Type B pancreatic cell (in vitro differentiated cells): ENCODE results near the gene ULK1. TPM values are rescaled to one million over a fixed set of nuclear protein-coding genes. Genes with fewer than 3 reads are reported as not detected.
A peak's percentile ranks its signal among the peaks of the same experiment; 100 is the strongest.

ENCODE experiments used
- DNase-seq: peaks from one replicate; pipeline ENCODE4 v3.0.0; 2021; ENCODE audit warnings: mixed read lengths; ENCODE audit not compliant: unreplicated experiment; ENCODE audit errors: extremely low spot score
- H3K27ac Mint-ChIP-seq: 2 replicates; pipeline ENCODE4 v1.8.0; 2021; ENCODE audit warnings: mild to moderate bottlenecking, mixed read lengths
- H3K27me3 Mint-ChIP-seq: 2 replicates; pipeline ENCODE4 v1.8.0; 2021; ENCODE audit warnings: mixed read lengths
- H3K36me3 Mint-ChIP-seq: 2 replicates; pipeline ENCODE4 v1.8.0; 2021; ENCODE audit warnings: mixed read lengths
- H3K4me1 Mint-ChIP-seq: one replicate; pipeline ENCODE4 v1.8.0; 2021; ENCODE audit warnings: mixed read lengths; ENCODE audit not compliant: unreplicated experiment
- H3K4me3 Mint-ChIP-seq: 2 replicates; pipeline ENCODE4 v1.8.0; 2021; ENCODE audit warnings: mild to moderate bottlenecking, mixed read lengths
- H3K9me3 Mint-ChIP-seq: 2 replicates; pipeline ENCODE4 v1.8.0; 2021; ENCODE audit warnings: mixed read lengths
- CTCF ChIP-seq: fragments of 200-600 bp; sonication (generic); conservative IDR thresholded peaks from 2 replicates; pipeline ENCODE4 v1.5.0; 2021; ENCODE audit warnings: antibody characterized with exemption, mild to moderate bottlenecking
- total RNA-seq: library from RNA; stranded (reverse); gene quantifications from 2 replicates; pipeline ENCODE4 v1.2.1, GENCODE V29; 2021; ENCODE audit warnings: low replicate concordance

Gene ULK1
- total RNA-seq, 1 donor from 2014 or later = 80.0 TPM

GRCh38 chr12:131922772-131923171 lies 28.4 kb downstream of the ULK1 start:
- H3K27ac Mint-ChIP-seq = peak overlapping the region; percentile 78
- no peaks in the 10 kb centered on the region for H3K9me3 Mint-ChIP-seq
- DNase-seq = no peak
- H3K27me3 Mint-ChIP-seq = no peaks in the 10 kb centered on the region
- TF ChIP-seq CTCF = no peak
- peaks cover 5% of the 10 kb centered on the region for H3K36me3 Mint-ChIP-seq
- no peak overlapping the region for H3K4me3 Mint-ChIP-seq
- no peaks in the 10 kb centered on the region for H3K4me1 Mint-ChIP-seq

- Mint-ChIP-seq H3K36me3 (peaks cover 5% of the 10 kb centered on the region), H3K9me3 (no peaks in the 10 kb centered on the region), H3K4me3 (no peak overlapping the region), H3K27ac (no peak overlapping the region), H3K4me1 (no peaks in the 10 kb centered on the region), H3K27me3 (no peaks in the 10 kb centered on the region)
- no peak for DNase-seq
- no peak for TF ChIP-seq CTCF
These were observed 28.8 kb downstream of the ULK1 start for GRCh38 chr12:131923260-131923659.

- H3K27ac Mint-ChIP-seq = peak overlapping the region; percentile 80
- TF ChIP-seq CTCF = no peak
- H3K9me3 Mint-ChIP-seq = no peaks in the 10 kb centered on the region
- H3K4me3 Mint-ChIP-seq = peak overlapping the region; percentile 89
- peaks cover 5% of the 10 kb centered on the region for H3K4me1 Mint-ChIP-seq
- no peak for DNase-seq
- no peaks in the 10 kb centered on the region for H3K27me3 Mint-ChIP-seq
- peaks cover 8% of the 10 kb centered on the region for H3K36me3 Mint-ChIP-seq
These were observed 33.0 kb downstream of the ULK1 start for GRCh38 chr12:131927110-131928079.

GRCh38 chr12:131928080-131928710 lies 33.8 kb downstream of the ULK1 start:
- H3K27me3 Mint-ChIP-seq = no peaks in the 10 kb centered on the region
- no peak for DNase-seq
- H3K36me3 Mint-ChIP-seq = peaks cover 12% of the 10 kb centered on the region
- no peaks in the 10 kb centered on the region for H3K9me3 Mint-ChIP-seq
- peaks cover 5% of the 10 kb centered on the region for H3K4me1 Mint-ChIP-seq
- H3K4me3 Mint-ChIP-seq = peak overlapping the region; percentile 89
- peak overlapping the region; percentile 80 for H3K27ac Mint-ChIP-seq
- no peak for TF ChIP-seq CTCF

GRCh38 chr12:131928711-131929580 lies 34.5 kb downstream of the ULK1 start, which contains the start of gene PUS1:
Gene PUS1 (plus strand): TSS chr12:131929276. CDS start chr12:131929723, 447 bp downstream.
- DNase-seq = peak; percentile 95
- H3K9me3 Mint-ChIP-seq = no peaks in the 10 kb centered on the region
- peak within 1 kb of the TSS; percentile 80 for H3K27ac Mint-ChIP-seq
- H3K4me3 Mint-ChIP-seq = peak within 1 kb of the TSS; percentile 93
- H3K36me3 Mint-ChIP-seq = peaks cover 18% of the 10 kb centered on the region
- peaks cover 5% of the 10 kb centered on the region for H3K4me1 Mint-ChIP-seq
- H3K27me3 Mint-ChIP-seq = no peaks in the 10 kb centered on the region
- TF ChIP-seq CTCF = no peak
